Measurements from ENCODE around the gene MACROD2. TPM values are rescaled to one million over a fixed set of nuclear protein-coding genes. Genes with fewer than 3 reads are reported as not detected.

MACROD2 gene
- total RNA-seq, 1 experiment from 2014 or later, result 1.6 TPM

GRCh38 chr20:16013631-16014030 lies 2018.3 kb downstream of the MACROD2 start:
- H3K9me3 Mint-ChIP-seq, result peaks cover 0 to 4% of the 10 kb centered on the region in 2 experiments; a peak in 1 of 5 replicates
- H3K27me3 Mint-ChIP-seq (ENCODE audit: low read depth), result peaks cover 2% of the 10 kb centered on the region; the same call in 1 of the 2 replicates
- Histone ChIP-seq H2AFZ (ENCODE audit: low read length) (no peak overlapping the region), H2AK5ac (ENCODE audit: insufficient read length, low read length) (no peak overlapping the region), H3K23me2 (ENCODE audit: insufficient read length, low read depth, low read length, poor library complexity, severe bottlenecking) (no peaks in the 10 kb centered on the region), H3T11ph (ENCODE audit: low read length) (no peak overlapping the region), H4K5ac (ENCODE audit: insufficient read length, low read depth, low read length) (no peak overlapping the region), H3K4me1 (ENCODE audit: insufficient read depth, low read length) (no peaks in the 10 kb centered on the region), H3K9ac (ENCODE audit: extremely low read depth, insufficient read length, low read length) (no peak overlapping the region), H3K14ac (ENCODE audit: insufficient read depth, low read length) (no peak overlapping the region), H3K79me2 (ENCODE audit: insufficient read depth, low read length) (no peaks in the 10 kb centered on the region), H2BK5ac (ENCODE audit: insufficient read length, low read length) (no peak overlapping the region), H4K91ac (ENCODE audit: insufficient read length, low read depth, low read length) (no peak overlapping the region), H3K4ac (ENCODE audit: low read depth, low read length) (no peak overlapping the region), H3K79me1 (ENCODE audit: insufficient read depth, low read depth, low read length, poor library complexity, severe bottlenecking) (no peaks in the 10 kb centered on the region), H4K8ac (replicated peaks; ENCODE audit: insufficient read length, low read depth, low read length) (no peak overlapping the region), H2BK15ac (ENCODE audit: low read depth, low read length) (no peak overlapping the region), H3K4me2 (ENCODE audit: insufficient read depth, insufficient read length, low read length) (no peak overlapping the region), H3K27me3 (ENCODE audit: insufficient read depth, low read length) (no peaks in the 10 kb centered on the region), H2BK120ac (ENCODE audit: low read depth, low read length, poor library complexity, severe bottlenecking) (no peak overlapping the region), H3K56ac (ENCODE audit: insufficient read length, low read depth, low read length) (no peak overlapping the region), H3K23ac (ENCODE audit: insufficient read length, low read depth, low read length) (no peak overlapping the region), H3K27ac (ENCODE audit: insufficient read length, low read depth, low read length) (no peak overlapping the region), H2BK12ac (ENCODE audit: insufficient read length, low read depth, low read length) (no peak overlapping the region), H4K20me1 (ENCODE audit: control insufficient read depth, insufficient read depth, insufficient read length) (no peaks in the 10 kb centered on the region), H3K9me3 (ENCODE audit: control insufficient read depth, low read depth, low read length) (no peaks in the 10 kb centered on the region), H2BK20ac (ENCODE audit: low read depth, low read length, poor library complexity, severe bottlenecking) (no peak overlapping the region), H3K18ac (ENCODE audit: insufficient read length, low read depth, low read length) (no peak overlapping the region)
- H3K4me3 Mint-ChIP-seq, result no peak overlapping the region
- peaks cover 2 to 11% (median 3%) of the 10 kb centered on the region in 3 experiments; a peak in 4 of 7 replicates for H3K36me3 Mint-ChIP-seq (ENCODE audit: insufficient read depth in 1 of 3, low read depth in 3 of 3)
- peaks cover 4 to 5% of the 10 kb centered on the region in 2 experiments for H3K4me1 Mint-ChIP-seq
- DNase-seq, result no peak
- TF ChIP-seq CTCF (conservative IDR thresholded peaks at IDR 0.05), result no peak
- WGBS (ENCODE audit: extremely low coverage, insufficient read length, low lambda C conversion rate), result no CpG with 5 or more reads among the region's 4 CpGs
- no peak overlapping the region for H3K27ac Mint-ChIP-seq

Data from H9 (cell line).